Calu3 (cell line): ENCODE results near the gene SYT13. TPM values are rescaled to one million over a fixed set of nuclear protein-coding genes. Genes with fewer than 3 reads are reported as not detected.

ENCODE experiments used
- BruUV-seq: library from RNA; stranded (reverse); fragments of 400-500 nt; replicated peaks from 2 replicates; lab custom pipeline; 2021; lab: Mats Ljungman, UMichigan
- CTCF ChIA-PET: fragments of 300-600 bp; sonication (Branson Sonifier 250); formaldehyde crosslinking; loops from one replicate; lab custom pipeline; 2022; ENCODE audit warnings: antibody characterized with exemption; lab: Charles Lee
- DNase-seq: peaks from one replicate; pipeline ENCODE4 v3.0.0; 2022
- H3K27ac Mint-ChIP-seq: one replicate; pipeline ENCODE4 v1.8.0; 2022; ENCODE audit warnings: mixed read lengths; ENCODE audit not compliant: unreplicated experiment
- H3K27me3 Mint-ChIP-seq: one replicate; pipeline ENCODE4 v1.8.0; 2022; ENCODE audit warnings: mixed read lengths; ENCODE audit not compliant: unreplicated experiment
- H3K36me3 Mint-ChIP-seq: one replicate; pipeline ENCODE4 v1.8.0; 2022; ENCODE audit warnings: mild to moderate bottlenecking, moderate library complexity, mixed read lengths; ENCODE audit not compliant: insufficient read depth, unreplicated experiment
- H3K4me1 Mint-ChIP-seq: one replicate; pipeline ENCODE4 v1.8.0; 2022; ENCODE audit warnings: mild to moderate bottlenecking, low read depth, mixed read lengths; ENCODE audit not compliant: unreplicated experiment
- H3K4me3 Mint-ChIP-seq: one replicate; pipeline ENCODE4 v1.8.0; 2022; ENCODE audit warnings: mild to moderate bottlenecking, low read depth, moderate library complexity, mixed read lengths; ENCODE audit not compliant: unreplicated experiment
- H3K9me3 Mint-ChIP-seq: one replicate; pipeline ENCODE4 v1.8.0; 2022; ENCODE audit warnings: low read depth, mixed read lengths; ENCODE audit not compliant: unreplicated experiment
- CTCF ChIP-seq: fragments of 200-600 bp; IDR thresholded peaks from one replicate; pipeline ENCODE4 v1.8.0; 2022; ENCODE audit warnings: antibody characterized with exemption; ENCODE audit not compliant: unreplicated experiment
- intact Hi-C: fragments of 100-400 bp; cut with micrococcal nuclease; formaldehyde crosslinking; loops from one replicate; pipeline ENCODE4 v1.10.0; 2022; ENCODE audit not compliant: unreplicated experiment
- total RNA-seq: library from RNA; stranded (reverse); gene quantifications from 2 replicates; pipeline ENCODE4 v1.2.3, GENCODE V29; 2022

Gene SYT13
- total RNA-seq, 1 experiment from 2014 or later = 36.8 TPM

GRCh38 chr11:45324459-45324858 lies 38.3 kb upstream of the SYT13 start:
- no peak for TF ChIP-seq CTCF
- Mint-ChIP-seq H3K27ac (no peak overlapping the region), H3K27me3 (peaks cover 89% of the 10 kb centered on the region), H3K4me3 (no peak overlapping the region), H3K36me3 (no peaks in the 10 kb centered on the region), H3K9me3 (peaks cover 6% of the 10 kb centered on the region), H3K4me1 (no peaks in the 10 kb centered on the region)
- no TSS peak for BruUV-seq
- intact Hi-C loops = no loop called here
- CTCF ChIA-PET = no interaction called here
- no peak for DNase-seq

GRCh38 chr11:45323601-45324249 lies 37.6 kb upstream of the SYT13 start:
- BruUV-seq = no TSS peak
- intact Hi-C loops = no loop called here
- CTCF ChIA-PET = no interaction called here
- peaks cover 82% of the 10 kb centered on the region for H3K27me3 Mint-ChIP-seq
- no peak overlapping the region for H3K4me3 Mint-ChIP-seq
- peaks cover 6% of the 10 kb centered on the region for H3K9me3 Mint-ChIP-seq
- H3K27ac Mint-ChIP-seq = no peak overlapping the region
- TF ChIP-seq CTCF = no peak
- H3K4me1 Mint-ChIP-seq = no peaks in the 10 kb centered on the region
- no peak for DNase-seq
- H3K36me3 Mint-ChIP-seq = no peaks in the 10 kb centered on the region

GRCh38 chr11:45322891-45323600 lies 36.9 kb upstream of the SYT13 start:
- DNase-seq = no peak
- no TSS peak for BruUV-seq
- intact Hi-C loops = no loop called here
- Mint-ChIP-seq H3K36me3 (no peaks in the 10 kb centered on the region), H3K9me3 (peaks cover 6% of the 10 kb centered on the region), H3K27ac (no peak overlapping the region), H3K27me3 (peaks cover 75% of the 10 kb centered on the region), H3K4me3 (no peak overlapping the region), H3K4me1 (no peaks in the 10 kb centered on the region)
- CTCF ChIA-PET = no interaction called here
- no peak for TF ChIP-seq CTCF

GRCh38 chr11:45322111-45322705 lies 36.1 kb upstream of the SYT13 start:
- H3K4me1 Mint-ChIP-seq = no peaks in the 10 kb centered on the region
- no TSS peak for BruUV-seq
- H3K9me3 Mint-ChIP-seq = peaks cover 3% of the 10 kb centered on the region
- H3K27ac Mint-ChIP-seq = no peak overlapping the region
- no peak overlapping the region for H3K4me3 Mint-ChIP-seq
- H3K36me3 Mint-ChIP-seq = no peaks in the 10 kb centered on the region
- H3K27me3 Mint-ChIP-seq = peaks cover 67% of the 10 kb centered on the region
- intact Hi-C loops = no loop called here
- CTCF ChIA-PET = no interaction called here
- no peak for TF ChIP-seq CTCF
- DNase-seq = no peak
